ENCODE measurements around the gene CSF2.
A peak's percentile ranks its signal among the peaks of the same experiment; 100 is the strongest.
"Not testable (repeated sequence)": the region's sequence is repeated elsewhere in the genome, so short reads cannot be mapped to it uniquely, and the experiment has no call there.

The CSF2 gene

GRCh38 chr5:132114150-132115121 lies 40.8 kb downstream of the CSF2 start:
- peak; percentile 52 for DNase-seq

- no peak for DNase-seq
These were observed 41.8 kb downstream of the CSF2 start for GRCh38 chr5:132115375-132115774.

GRCh38 chr5:132116072-132116471 lies 42.5 kb downstream of the CSF2 start:
- no peak for DNase-seq

- not testable (repeated sequence) for DNase-seq
These were observed 43.4 kb downstream of the CSF2 start for GRCh38 chr5:132116909-132117489.

DNA sequence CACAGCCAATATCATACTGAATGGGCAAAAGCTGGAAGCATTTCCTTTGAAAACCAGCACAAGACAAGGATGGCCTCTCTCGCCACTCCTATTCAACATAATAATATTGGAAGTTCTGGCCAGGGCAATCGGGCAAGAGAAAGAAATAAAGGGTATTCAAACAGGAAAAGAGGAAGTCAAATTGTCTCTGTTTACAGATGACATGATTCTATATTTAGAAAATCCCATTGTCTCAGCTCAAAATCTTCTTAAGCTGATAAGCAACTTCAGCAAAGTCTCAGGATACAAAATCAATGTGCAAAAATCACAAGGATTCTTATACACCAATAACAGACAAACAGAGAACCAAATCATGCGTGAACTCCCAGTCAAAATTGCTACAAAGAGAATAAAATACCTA lies 47.1 kb downstream of the CSF2 start:
- not testable (repeated sequence) for DNase-seq

DNA sequence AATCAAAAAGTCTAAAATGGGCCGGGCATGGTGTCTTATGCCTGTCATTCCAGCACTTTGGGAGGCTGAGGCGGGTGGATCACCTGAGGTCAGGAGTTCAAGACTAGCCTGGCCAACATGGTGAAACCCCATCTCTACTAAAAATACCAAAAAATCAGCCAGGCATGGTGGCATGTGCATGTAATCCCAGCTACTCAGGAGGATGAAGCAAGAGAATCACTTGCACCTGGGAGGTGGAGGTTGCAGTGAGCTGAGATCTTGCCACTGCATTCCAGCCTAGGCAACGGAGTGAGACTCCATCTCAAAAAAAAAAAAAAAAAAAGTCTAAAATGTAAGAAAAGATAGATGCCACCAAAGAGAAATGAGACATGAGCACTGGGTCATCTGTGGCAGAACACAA lies 49.4 kb downstream of the CSF2 start:
- not testable (repeated sequence) for DNase-seq

- not testable (repeated sequence) for DNase-seq
These were observed 50.0 kb downstream of the CSF2 start for GRCh38 chr5:132123578-132123977.

Data from suppressor macrophage treated with lipopolysaccharide for 4 hours (primary cell).